Effector memory CD4-positive, alpha-beta T cell (primary cell): ENCODE measurements around the gene LRRTM4.

ENCODE experiments used
- DNase-seq, 3 donors: peaks; one replicate each; pipeline ENCODE4 v3.0.0-alpha.2; 2020
- H3K27ac ChIP-seq: 2 replicates; pipeline ENCODE4 v1.7.0; 2013; ENCODE audit warnings: mild to moderate bottlenecking, low read length, moderate library complexity; ENCODE audit not compliant: insufficient read depth, poor library complexity, severe bottlenecking
- H3K27me3 ChIP-seq: replicated peaks from 2 replicates; pipeline ENCODE4 v1.7.0; 2013; ENCODE audit warnings: mild to moderate bottlenecking, low read length; ENCODE audit not compliant: insufficient read depth, control insufficient read depth, poor library complexity, severe bottlenecking
- H3K36me3 ChIP-seq: 2 replicates; pipeline ENCODE4 v1.7.0; 2013; ENCODE audit warnings: mild to moderate bottlenecking, low read length, moderate library complexity; ENCODE audit not compliant: control insufficient read depth, insufficient read depth
- H3K4me1 ChIP-seq: 2 replicates; pipeline ENCODE4 v1.7.0; 2013; ENCODE audit warnings: low read length, mild to moderate bottlenecking; ENCODE audit not compliant: control insufficient read depth, insufficient read depth, poor library complexity, severe bottlenecking
- H3K4me3 ChIP-seq: 2 replicates; pipeline ENCODE4 v1.7.0; 2013; ENCODE audit warnings: low read length, low read depth, mild to moderate bottlenecking; ENCODE audit not compliant: insufficient read depth, poor library complexity, severe bottlenecking
- H3K9me3 ChIP-seq: 2 replicates; pipeline ENCODE4 v1.7.0; 2013; ENCODE audit warnings: mild to moderate bottlenecking, low read length, moderate library complexity; ENCODE audit not compliant: control insufficient read depth

Gene LRRTM4

GRCh38 chr2:76965772-76966171 lies 556.4 kb downstream of the LRRTM4 start:
- H3K9me3 ChIP-seq = no peaks in the 10 kb centered on the region
- H3K4me1 ChIP-seq = no peaks in the 10 kb centered on the region
- H3K27ac ChIP-seq = no peak overlapping the region
- no peaks in the 10 kb centered on the region for H3K27me3 ChIP-seq
- no peak for DNase-seq
- no peaks in the 10 kb centered on the region for H3K36me3 ChIP-seq
- H3K4me3 ChIP-seq = no peak overlapping the region

DNA sequence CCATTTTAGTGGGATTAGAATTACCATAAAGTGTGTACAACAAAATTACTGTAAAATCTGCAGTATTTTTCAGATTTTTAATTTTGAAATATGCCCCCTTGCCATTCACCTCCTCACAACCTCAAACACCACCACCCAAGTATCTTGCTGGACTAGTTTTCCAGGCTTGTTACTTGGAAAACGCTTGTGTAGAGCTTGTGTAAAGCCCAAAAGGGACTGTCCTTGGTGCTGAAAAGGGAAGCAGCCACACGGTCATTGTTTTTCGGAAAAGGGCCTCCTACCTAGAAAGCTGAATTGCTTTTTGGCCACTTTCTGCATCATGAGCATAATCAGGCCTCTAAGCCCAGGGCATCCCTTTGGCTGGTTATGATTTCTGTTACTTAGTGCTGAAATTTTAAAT lies 563.4 kb downstream of the LRRTM4 start:
- Histone ChIP-seq H3K9me3 (no peaks in the 10 kb centered on the region), H3K36me3 (no peaks in the 10 kb centered on the region), H3K27ac (no peak overlapping the region), H3K27me3 (no peaks in the 10 kb centered on the region), H3K4me3 (no peak overlapping the region), H3K4me1 (no peaks in the 10 kb centered on the region)
- no peak for DNase-seq

- H3K27ac ChIP-seq = no peak overlapping the region
- no peaks in the 10 kb centered on the region for H3K9me3 ChIP-seq
- no peaks in the 10 kb centered on the region for H3K4me1 ChIP-seq
- H3K4me3 ChIP-seq = no peak overlapping the region
- DNase-seq = no peak
- no peaks in the 10 kb centered on the region for H3K27me3 ChIP-seq
- no peaks in the 10 kb centered on the region for H3K36me3 ChIP-seq
Observed at GRCh38 chr2:76953733-76954347, 568.3 kb downstream of the LRRTM4 start.

GRCh38 chr2:76946631-76947145 lies 575.5 kb downstream of the LRRTM4 start:
- no peaks in the 10 kb centered on the region for H3K4me1 ChIP-seq
- no peak overlapping the region for H3K27ac ChIP-seq
- no peaks in the 10 kb centered on the region for H3K27me3 ChIP-seq
- H3K4me3 ChIP-seq = no peak overlapping the region
- no peak for DNase-seq
- no peaks in the 10 kb centered on the region for H3K9me3 ChIP-seq
- no peaks in the 10 kb centered on the region for H3K36me3 ChIP-seq

GRCh38 chr2:76940559-76940958 lies 581.6 kb downstream of the LRRTM4 start:
- Histone ChIP-seq H3K4me3 (no peak overlapping the region), H3K27ac (no peak overlapping the region), H3K4me1 (no peaks in the 10 kb centered on the region), H3K9me3 (no peaks in the 10 kb centered on the region), H3K36me3 (no peaks in the 10 kb centered on the region), H3K27me3 (no peaks in the 10 kb centered on the region)
- DNase-seq = no peak

- no peak overlapping the region for H3K27ac ChIP-seq
- no peak overlapping the region for H3K4me3 ChIP-seq
- no peaks in the 10 kb centered on the region for H3K27me3 ChIP-seq
- no peak for DNase-seq
- no peaks in the 10 kb centered on the region for H3K36me3 ChIP-seq
- no peaks in the 10 kb centered on the region for H3K4me1 ChIP-seq
- no peaks in the 10 kb centered on the region for H3K9me3 ChIP-seq
Observed at GRCh38 chr2:76938153-76938552, 584.0 kb downstream of the LRRTM4 start.

GRCh38 chr2:76932550-76932949 lies 589.6 kb downstream of the LRRTM4 start:
- Histone ChIP-seq H3K27me3 (no peaks in the 10 kb centered on the region), H3K9me3 (no peaks in the 10 kb centered on the region), H3K27ac (no peak overlapping the region), H3K4me1 (no peaks in the 10 kb centered on the region), H3K4me3 (no peak overlapping the region), H3K36me3 (no peaks in the 10 kb centered on the region)
- no peak for DNase-seq

DNA sequence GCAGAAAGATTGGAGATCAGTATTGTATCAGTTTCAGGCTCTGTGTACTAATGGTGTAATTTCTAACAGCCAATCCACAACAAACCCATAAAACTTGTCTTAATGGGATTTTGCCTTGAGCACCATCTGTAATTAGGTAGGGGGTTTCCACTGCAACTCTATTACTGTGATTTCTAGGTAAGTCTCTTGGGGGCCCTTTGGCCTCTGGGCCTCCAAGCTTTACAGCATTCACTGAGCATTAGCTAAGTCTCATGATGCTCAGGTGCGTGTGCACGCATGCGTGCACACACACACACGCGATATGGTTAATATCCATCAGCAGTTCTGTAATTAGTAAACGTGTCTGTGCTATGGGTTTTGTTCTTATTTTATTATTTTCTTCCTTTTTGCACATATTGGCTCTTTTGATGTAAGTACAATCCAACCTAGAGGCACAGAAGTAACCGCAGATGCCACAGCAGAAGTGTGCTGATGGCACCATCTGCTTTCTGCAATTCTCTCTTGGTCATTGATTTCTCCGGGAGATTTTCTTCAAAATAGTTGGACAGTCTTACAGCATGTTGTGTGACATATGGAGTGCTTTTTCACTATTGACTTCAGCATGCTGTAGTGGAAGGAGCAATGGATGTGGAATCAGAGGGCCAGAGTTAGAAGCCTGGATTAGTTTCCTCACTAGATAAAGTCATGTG lies 592.0 kb downstream of the LRRTM4 start:
- no peaks in the 10 kb centered on the region for H3K36me3 ChIP-seq
- H3K4me1 ChIP-seq = no peaks in the 10 kb centered on the region
- no peaks in the 10 kb centered on the region for H3K27me3 ChIP-seq
- no peaks in the 10 kb centered on the region for H3K9me3 ChIP-seq
- H3K27ac ChIP-seq = no peak overlapping the region
- no peak for DNase-seq
- H3K4me3 ChIP-seq = no peak overlapping the region

GRCh38 chr2:76928026-76928425 lies 594.1 kb downstream of the LRRTM4 start:
- Histone ChIP-seq H3K4me3 (no peak overlapping the region), H3K36me3 (no peaks in the 10 kb centered on the region), H3K27ac (no peak overlapping the region), H3K27me3 (no peaks in the 10 kb centered on the region), H3K9me3 (no peaks in the 10 kb centered on the region), H3K4me1 (no peaks in the 10 kb centered on the region)
- no peak for DNase-seq

GRCh38 chr2:76921006-76921405 lies 601.2 kb downstream of the LRRTM4 start:
- DNase-seq = no peak
- H3K4me1 ChIP-seq = no peaks in the 10 kb centered on the region
- H3K27me3 ChIP-seq = no peaks in the 10 kb centered on the region
- H3K9me3 ChIP-seq = no peaks in the 10 kb centered on the region
- no peak overlapping the region for H3K27ac ChIP-seq
- no peaks in the 10 kb centered on the region for H3K36me3 ChIP-seq
- no peak overlapping the region for H3K4me3 ChIP-seq
